K562 (cell line): Measurements from ENCODE around the gene DYNC1H1.

Experiments used
- CREB3 ChIP-seq: fragments of 450-650 bp; conservative IDR thresholded peaks from 2 replicates; pipeline ENCODE4 v1.6.1; 2016; ENCODE audit warnings: missing genetic modification characterization, low read depth, mild to moderate bottlenecking, missing compliant biosample characterization, moderate library complexity
- CTCF ChIP-seq, 3 experiments: IDR thresholded peaks in 2 of 3; conservative IDR thresholded peaks in 1 of 3; 2 replicates each; pipeline ENCODE4 v1.5.1; 2011 to 2012; ENCODE audit warnings: low read length in 3 of 3, mild to moderate bottlenecking in 3 of 3, control low read depth in 2 of 3, improper control_type of control experiment in 1 of 3, inconsistent platforms in 1 of 3, low read depth in 1 of 3, mixed read lengths in 1 of 3, moderate library complexity in 1 of 3; ENCODE audit not compliant: insufficient read depth in 2 of 3
- E2F4 ChIP-seq: sonication (generic); formaldehyde crosslinking; IDR thresholded peaks from 2 replicates; pipeline ENCODE4 v1.8.0; 2022; ENCODE audit warnings: mild to moderate bottlenecking, low read depth, missing genetic modification reagents
- KLF13 ChIP-seq: fragments of 450-650 bp; IDR thresholded peaks from 2 replicates; pipeline ENCODE4 v1.6.1; 2016; ENCODE audit warnings: missing genetic modification characterization, low read depth, mild to moderate bottlenecking, missing compliant biosample characterization, moderate library complexity, borderline replicate concordance
- NR2C2 ChIP-seq, 2 experiments: fragments of 200-800 bp in 1 of 2; sonication (Bioruptor generic) in 1 of 2; sonication (generic) in 1 of 2; formaldehyde crosslinking in 1 of 2; IDR thresholded peaks; 2 replicates each; pipeline versions ENCODE4 v1.6.1 to v1.8.0; 2016 to 2022; ENCODE audit warnings: mild to moderate bottlenecking in 1 of 2, missing compliant biosample characterization in 1 of 2, missing genetic modification characterization in 1 of 2, missing genetic modification reagents in 1 of 2
- POLR2A ChIP-seq: fragments of 450-650 bp; conservative IDR thresholded peaks from 2 replicates; pipeline ENCODE4 v1.6.1; 2016
- PRDM10 ChIP-seq: fragments of 450-650 bp; IDR thresholded peaks from 2 replicates; pipeline ENCODE4 v1.6.1; 2018; ENCODE audit not compliant: partially characterized antibody
- STAT5B ChIP-seq: fragments of 250-450 bp; sonication (Bioruptor Pico); IDR thresholded peaks from 2 replicates; pipeline ENCODE4 v1.8.0; 2021; ENCODE audit warnings: mild to moderate bottlenecking, inconsistent platforms
- ZNF282 ChIP-seq: sonication (generic); formaldehyde crosslinking; IDR thresholded peaks from 2 replicates; pipeline ENCODE4 v1.8.1; 2023; ENCODE audit warnings: missing genetic modification reagents
- ZNF384 ChIP-seq: IDR thresholded peaks from 2 replicates; pipeline ENCODE4 v1.6.1; 2012; ENCODE audit warnings: low read depth, low read length, improper control_type of control experiment

- no peak for TF ChIP-seq E2F4 (CRISPR knock-in tag)
- TF ChIP-seq CREB3 (tag), result no peak
- no peak for TF ChIP-seq POLR2A
- TF ChIP-seq NR2C2 (CRISPR knock-in tag; IDR thresholded peaks at IDR 0.05), result no peak
- TF ChIP-seq NR2C2 (tag; IDR thresholded peaks at IDR 0.05), result no peak
- no peak for TF ChIP-seq PRDM10
- no peak for TF ChIP-seq KLF13 (tag)
- TF ChIP-seq CTCF (IDR thresholded peaks at IDR 0.05 in 2 of 3, conservative IDR thresholded peaks at IDR 0.05 in 1 of 3; ENCODE audit: insufficient read depth in 2 of 3, low read depth in 1 of 3, low read length in 3 of 3), result no peak
- TF ChIP-seq STAT5B (CRISPR knock-in tag), result no peak
- no peak for TF ChIP-seq ZNF282
- no peak for TF ChIP-seq ZNF384
These were observed 36.5 kb downstream of the DYNC1H1 start for GRCh38 chr14:102000902-102001301.
